C4-2B (cell line): ENCODE data around the gene CTIF.

Experiments
- ZFX ChIP-seq: fragments of 450-650 bp; IDR thresholded peaks from 2 replicates; pipeline ENCODE4 v1.6.1; 2017
- TF ChIP-seq, protein P1 (sequence below): fragments of 450-650 bp; conservative IDR thresholded peaks from 2 replicates; pipeline ENCODE4 v1.5.1; 2017; ENCODE audit warnings: mild to moderate bottlenecking

DNA sequence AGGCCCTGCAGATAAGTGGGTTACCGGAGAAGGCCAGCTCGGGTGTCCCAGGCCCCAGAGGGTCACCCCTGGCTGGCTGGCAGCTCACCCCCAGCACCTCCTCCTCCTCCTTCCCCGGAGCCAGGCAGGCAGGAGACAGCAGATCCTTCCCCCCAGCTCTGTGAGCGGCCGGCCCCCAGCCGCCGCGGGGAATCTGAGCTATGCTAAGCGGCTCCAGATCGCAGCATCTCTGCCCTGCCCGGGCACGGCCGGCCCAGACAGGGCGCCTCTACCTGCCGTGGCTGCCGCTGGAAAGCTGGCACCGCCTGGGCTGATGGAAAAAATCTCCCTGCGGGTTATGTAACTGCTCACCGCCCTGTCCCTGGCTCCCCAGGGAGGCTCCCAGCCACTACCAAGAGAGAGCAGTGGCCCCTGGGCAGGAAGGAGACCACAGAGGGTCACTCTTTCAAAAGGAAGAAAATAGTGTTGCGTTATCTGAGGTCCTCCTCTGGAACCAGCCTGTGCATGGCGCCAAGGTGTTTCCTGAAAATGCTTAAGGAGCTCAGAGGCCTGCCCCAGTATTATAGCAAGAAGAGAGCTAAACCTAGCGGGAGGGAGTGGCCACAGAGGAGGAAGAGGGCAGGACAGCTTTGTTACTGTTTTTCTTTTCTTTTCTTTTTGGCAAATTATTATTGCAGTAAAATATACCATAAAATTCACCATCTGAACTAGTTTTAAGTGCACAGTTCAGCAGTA, 233.0 kb downstream of the CTIF start:
- TF ChIP-seq, protein P1, sequence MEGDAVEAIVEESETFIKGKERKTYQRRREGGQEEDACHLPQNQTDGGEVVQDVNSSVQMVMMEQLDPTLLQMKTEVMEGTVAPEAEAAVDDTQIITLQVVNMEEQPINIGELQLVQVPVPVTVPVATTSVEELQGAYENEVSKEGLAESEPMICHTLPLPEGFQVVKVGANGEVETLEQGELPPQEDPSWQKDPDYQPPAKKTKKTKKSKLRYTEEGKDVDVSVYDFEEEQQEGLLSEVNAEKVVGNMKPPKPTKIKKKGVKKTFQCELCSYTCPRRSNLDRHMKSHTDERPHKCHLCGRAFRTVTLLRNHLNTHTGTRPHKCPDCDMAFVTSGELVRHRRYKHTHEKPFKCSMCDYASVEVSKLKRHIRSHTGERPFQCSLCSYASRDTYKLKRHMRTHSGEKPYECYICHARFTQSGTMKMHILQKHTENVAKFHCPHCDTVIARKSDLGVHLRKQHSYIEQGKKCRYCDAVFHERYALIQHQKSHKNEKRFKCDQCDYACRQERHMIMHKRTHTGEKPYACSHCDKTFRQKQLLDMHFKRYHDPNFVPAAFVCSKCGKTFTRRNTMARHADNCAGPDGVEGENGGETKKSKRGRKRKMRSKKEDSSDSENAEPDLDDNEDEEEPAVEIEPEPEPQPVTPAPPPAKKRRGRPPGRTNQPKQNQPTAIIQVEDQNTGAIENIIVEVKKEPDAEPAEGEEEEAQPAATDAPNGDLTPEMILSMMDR: no peak
- TF ChIP-seq ZFX: no peak
